Testis (tissue), 3 donors: ENCODE data around the gene AHCYL2. TPM values are rescaled to one million over a fixed set of nuclear protein-coding genes. Genes with fewer than 3 reads are reported as not detected.

Experiments
- DNase-seq: peaks from one replicate; pipeline ENCODE4 v3.0.0-alpha.2; 2019
- H3K27ac ChIP-seq, 2 donors: fragments of 200-600 bp; sonication (generic); one replicate each; pipeline ENCODE4 v1.5.1; 2019
- H3K27me3 ChIP-seq: fragments of 200-600 bp; sonication (generic); one replicate; pipeline ENCODE4 v1.5.1; 2019
- H3K36me3 ChIP-seq: fragments of 200-600 bp; sonication (generic); one replicate; pipeline ENCODE4 v1.5.1; 2017; ENCODE audit warnings: low read depth; ENCODE audit errors: missing control alignments
- H3K4me1 ChIP-seq: fragments of 200-600 bp; sonication (generic); one replicate; pipeline ENCODE4 v1.5.1; 2019
- H3K4me3 ChIP-seq, 2 donors: fragments of 200-600 bp; sonication (generic); one replicate each; pipeline ENCODE4 v1.5.1; 2017 to 2019
- H3K9me3 ChIP-seq: fragments of 200-600 bp; sonication (generic); one replicate; pipeline ENCODE4 v1.5.1; 2017
- POLR2A ChIP-seq: fragments of 450-650 bp; IDR thresholded peaks from one replicate; pipeline ENCODE4 v1.6.1; 2017; ENCODE audit warnings: antibody characterized with exemption, mild to moderate bottlenecking, moderate library complexity
- WGBS, 2 donors: methylation state at CpG; one replicate each; pipeline ENCODE4 v1.1.5; 2018; 5-methylcytosine and 5-hydroxymethylcytosine counted together
- intact Hi-C: fragments of 100-400 bp; cut with DNase I; formaldehyde crosslinking; loops from one replicate; pipeline ENCODE4 v1.15.1; 2023; ENCODE audit warnings: low total_unique reads
- polyA plus RNA-seq: library from polyadenylated mRNA; stranded (reverse); fragments of 350-450 nt; fragmentation: Illumina TruSeq; extraction: RNeasy Lipid Tissue Mini Kit (QIAGEN cat#74804); gene quantifications from one replicate; pipeline ENCODE4 v1.2.3, GENCODE V29; 2014; ENCODE audit warnings: low read depth, low replicate concordance; ENCODE audit not compliant: insufficient read depth
- total RNA-seq, 2 donors: library from RNA; depleted of rRNA; stranded (reverse); fragments of >200 nt; gene quantifications; one replicate each; pipeline ENCODE4 v1.2.3, GENCODE V29; 2016
- TF ChIP-seq, protein P1 (sequence below), 3 experiments: fragments of 450-650 bp in 2 of 3; fragments of 200-600 bp in 1 of 3; sonication (generic) in 1 of 3; IDR thresholded peaks; one replicate each; pipeline ENCODE4 v1.5.1; 2016 to 2019; ENCODE audit warnings: antibody characterized with exemption in 3 of 3, mild to moderate bottlenecking in 2 of 3, moderate library complexity in 1 of 3

AHCYL2 gene
- total and polyA plus RNA-seq, 3 donors from 2014 or later, result 26.4 to 61.3 (median 46.1) TPM

DNA sequence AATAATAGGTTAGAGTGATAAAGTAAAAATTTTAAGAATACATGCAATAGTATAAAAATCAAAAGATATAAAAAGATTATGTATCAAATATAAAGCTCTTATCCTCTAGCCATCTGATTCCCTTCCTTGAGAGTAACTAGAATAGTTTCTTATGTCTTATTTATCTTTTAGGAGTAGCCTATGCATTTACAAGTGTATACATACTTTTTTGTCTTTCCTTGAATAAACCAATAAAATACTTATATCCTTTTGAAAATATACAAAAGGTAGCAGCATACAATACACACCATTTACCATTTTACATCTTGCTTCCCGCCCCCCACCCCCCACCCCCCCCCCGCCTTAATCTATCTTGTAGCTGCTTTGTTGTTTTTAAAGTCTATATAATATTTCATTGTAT is 31.4 kb downstream of the AHCYL2 start:
- H3K36me3 ChIP-seq, result no peaks in the 10 kb centered on the region
- intact Hi-C loops, result no loop called here
- no peaks in the 10 kb centered on the region for H3K4me1 ChIP-seq
- no peak overlapping the region for H3K4me3 ChIP-seq
- no peak overlapping the region for H3K27ac ChIP-seq
- no peak for DNase-seq
- no peaks in the 10 kb centered on the region for H3K9me3 ChIP-seq
- TF ChIP-seq, protein P1, sequence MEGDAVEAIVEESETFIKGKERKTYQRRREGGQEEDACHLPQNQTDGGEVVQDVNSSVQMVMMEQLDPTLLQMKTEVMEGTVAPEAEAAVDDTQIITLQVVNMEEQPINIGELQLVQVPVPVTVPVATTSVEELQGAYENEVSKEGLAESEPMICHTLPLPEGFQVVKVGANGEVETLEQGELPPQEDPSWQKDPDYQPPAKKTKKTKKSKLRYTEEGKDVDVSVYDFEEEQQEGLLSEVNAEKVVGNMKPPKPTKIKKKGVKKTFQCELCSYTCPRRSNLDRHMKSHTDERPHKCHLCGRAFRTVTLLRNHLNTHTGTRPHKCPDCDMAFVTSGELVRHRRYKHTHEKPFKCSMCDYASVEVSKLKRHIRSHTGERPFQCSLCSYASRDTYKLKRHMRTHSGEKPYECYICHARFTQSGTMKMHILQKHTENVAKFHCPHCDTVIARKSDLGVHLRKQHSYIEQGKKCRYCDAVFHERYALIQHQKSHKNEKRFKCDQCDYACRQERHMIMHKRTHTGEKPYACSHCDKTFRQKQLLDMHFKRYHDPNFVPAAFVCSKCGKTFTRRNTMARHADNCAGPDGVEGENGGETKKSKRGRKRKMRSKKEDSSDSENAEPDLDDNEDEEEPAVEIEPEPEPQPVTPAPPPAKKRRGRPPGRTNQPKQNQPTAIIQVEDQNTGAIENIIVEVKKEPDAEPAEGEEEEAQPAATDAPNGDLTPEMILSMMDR (IDR thresholded peaks at IDR 0.05), result no peak
- H3K27me3 ChIP-seq, result no peaks in the 10 kb centered on the region
- WGBS, 2 donors, result 83 to 95% methylated on average over 2 of the region's 2 CpGs

DNA sequence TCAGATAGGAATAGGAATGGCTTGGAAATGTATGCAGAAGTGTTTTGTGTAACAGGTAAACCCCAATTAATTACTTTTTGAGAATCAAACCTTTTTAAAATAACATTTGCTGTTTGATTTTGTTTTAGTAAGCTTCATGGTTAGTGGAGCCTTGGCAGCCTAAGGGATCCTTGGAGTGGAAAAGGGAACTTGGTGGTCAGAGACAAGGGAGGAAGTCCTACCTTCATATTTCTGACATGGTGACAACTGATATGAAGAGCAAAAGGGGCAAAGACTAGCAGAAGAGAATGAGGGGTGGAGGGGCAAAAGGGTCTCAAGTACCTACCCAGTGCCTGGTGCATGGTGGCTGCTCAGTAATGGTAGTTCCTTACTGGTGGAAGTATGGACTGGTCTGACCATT is 32.3 kb downstream of the AHCYL2 start:
- H3K9me3 ChIP-seq, result no peaks in the 10 kb centered on the region
- H3K27me3 ChIP-seq, result no peaks in the 10 kb centered on the region
- intact Hi-C loops, result no loop called here
- TF ChIP-seq POLR2A, result no peak
- TF ChIP-seq, protein P1 (IDR thresholded peaks at IDR 0.05), result no peak
- no peak for DNase-seq
- no peaks in the 10 kb centered on the region for H3K4me1 ChIP-seq
- H3K27ac ChIP-seq, result no peak overlapping the region
- H3K4me3 ChIP-seq, result no peak overlapping the region
- H3K36me3 ChIP-seq, result no peaks in the 10 kb centered on the region

DNA sequence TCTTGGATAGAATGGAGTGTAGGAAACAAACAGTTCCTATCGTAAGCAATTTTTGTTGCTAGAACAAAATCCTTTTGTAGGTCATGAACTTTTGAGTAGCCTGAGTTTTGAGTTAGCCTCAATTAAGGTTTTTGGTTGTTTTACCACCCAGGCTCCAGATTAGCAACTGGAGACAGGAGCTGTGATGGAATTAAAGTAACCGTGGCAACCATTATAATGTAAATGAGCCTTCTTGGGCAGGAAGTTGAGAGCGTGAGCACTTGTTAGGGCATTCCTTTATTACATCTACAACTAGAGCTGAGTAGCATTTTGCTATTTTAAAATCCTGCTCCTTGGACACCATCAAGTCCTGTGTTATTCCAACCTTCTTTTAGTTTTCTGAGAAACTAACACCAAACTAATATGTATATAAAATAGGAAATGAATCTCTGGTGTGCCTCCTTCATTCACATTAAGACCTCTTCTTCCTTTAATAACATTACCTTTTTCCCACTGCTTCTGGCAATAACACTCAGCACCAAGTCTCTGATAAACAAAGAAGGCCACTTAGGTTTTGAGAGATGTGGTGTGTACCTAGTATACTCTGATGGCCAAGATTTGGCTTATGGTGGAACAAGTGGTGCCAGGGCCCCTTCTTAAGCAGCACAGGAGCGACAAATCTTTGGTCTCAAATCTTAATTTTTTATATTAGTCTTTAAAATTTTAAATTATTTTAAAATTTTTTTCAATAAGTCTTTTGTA is 34.0 kb downstream of the AHCYL2 start:
- intact Hi-C loops, result no loop called here
- Histone ChIP-seq H3K4me3 (no peak overlapping the region), H3K27me3 (no peaks in the 10 kb centered on the region), H3K36me3 (no peaks in the 10 kb centered on the region), H3K27ac (no peak overlapping the region), H3K4me1 (no peaks in the 10 kb centered on the region), H3K9me3 (no peaks in the 10 kb centered on the region)
- TF ChIP-seq POLR2A, result no peak
- TF ChIP-seq, protein P1 (IDR thresholded peaks at IDR 0.05), result no peak
- DNase-seq, result no peak
- 73 to 78% methylated on average over 4 of the region's 4 CpGs for WGBS, 2 donors

- H3K36me3 ChIP-seq, result no peaks in the 10 kb centered on the region
- DNase-seq, result no peak
- no peaks in the 10 kb centered on the region for H3K4me1 ChIP-seq
- no peak overlapping the region for H3K4me3 ChIP-seq
- no peak for TF ChIP-seq POLR2A
- TF ChIP-seq, protein P1 (IDR thresholded peaks at IDR 0.05), result no peak
- intact Hi-C loops, result no loop called here
- H3K27ac ChIP-seq, result no peak overlapping the region
- no peaks in the 10 kb centered on the region for H3K9me3 ChIP-seq
- 75 to 83% methylated on average over 2 of the region's 2 CpGs for WGBS, 2 donors
- no peaks in the 10 kb centered on the region for H3K27me3 ChIP-seq
These were observed 37.5 kb downstream of the AHCYL2 start for GRCh38 chr7:129262324-129262723.

DNA sequence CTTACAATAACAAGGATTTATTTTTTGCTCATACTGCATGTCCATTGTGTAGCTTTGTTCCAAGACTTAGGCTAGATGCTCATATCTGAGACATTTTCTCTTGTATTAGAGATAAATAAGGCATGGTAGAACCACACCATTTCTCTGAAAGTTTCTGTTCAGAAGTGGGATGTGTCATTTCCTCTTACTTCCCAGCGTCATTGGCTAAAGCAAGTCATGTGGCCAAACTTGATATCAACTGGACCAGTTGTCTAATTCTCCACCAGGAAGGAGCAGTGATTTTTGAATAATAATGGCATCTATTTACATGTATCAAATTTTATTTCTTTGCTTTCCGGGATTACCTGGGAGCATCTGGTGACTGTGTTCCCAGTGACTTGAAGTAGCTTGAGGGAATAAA is 38.3 kb downstream of the AHCYL2 start:
- no peak for TF ChIP-seq POLR2A
- TF ChIP-seq, protein P1 (IDR thresholded peaks at IDR 0.05), result no peak

More for the DNA sequence above, 38.3 kb downstream of the AHCYL2 start:
- intact Hi-C loops, result no loop called here
- Histone ChIP-seq H3K27ac (no peak overlapping the region), H3K9me3 (no peaks in the 10 kb centered on the region), H3K36me3 (no peaks in the 10 kb centered on the region), H3K4me3 (no peak overlapping the region), H3K4me1 (no peaks in the 10 kb centered on the region), H3K27me3 (no peaks in the 10 kb centered on the region)
- no peak for DNase-seq
- 88 to 93% methylated on average over 2 of the region's 2 CpGs for WGBS, 2 donors
